Brain pericyte (primary cell): Measurements from ENCODE around the gene ANAPC7.
"Not testable (repeated sequence)": the region's sequence is repeated elsewhere in the genome, so short reads cannot be mapped to it uniquely, and the experiment has no call there.

ENCODE experiments used
- DNase-seq: peaks from one replicate; pipeline ENCODE4 v3.0.0-alpha.2; 2012; ENCODE audit warnings: low read depth, low spot score

The ANAPC7 gene

GRCh38 chr12:110378131-110378790 lies 25.2 kb downstream of the ANAPC7 start:
- DNase-seq, result not testable (repeated sequence)

- DNase-seq, result no peak
Measured at GRCh38 chr12:110373962-110374611, 29.4 kb downstream of the ANAPC7 start.

- no peak for DNase-seq
Measured at GRCh38 chr12:110373425-110373824, 30.1 kb downstream of the ANAPC7 start.

- DNase-seq, result no peak
Measured at GRCh38 chr12:110373025-110373424, 30.5 kb downstream of the ANAPC7 start.

- DNase-seq, result no peak
Measured at GRCh38 chr12:110372056-110372425, 31.5 kb downstream of the ANAPC7 start.

- no peak for DNase-seq
Measured at GRCh38 chr12:110371408-110372055, 32.0 kb downstream of the ANAPC7 start.

GRCh38 chr12:110370732-110371231 lies 32.7 kb downstream of the ANAPC7 start:
- DNase-seq, result no peak

- DNase-seq, result no peak
Measured at GRCh38 chr12:110369992-110370391, 33.5 kb downstream of the ANAPC7 start.

GRCh38 chr12:110367181-110367864 lies 36.2 kb downstream of the ANAPC7 start:
- DNase-seq, result no peak

- DNase-seq, result no peak
Measured at GRCh38 chr12:110366321-110367142, 37.0 kb downstream of the ANAPC7 start.

- DNase-seq, result no peak
Measured at GRCh38 chr12:110365489-110366320, 37.8 kb downstream of the ANAPC7 start.

- DNase-seq, result no peak
Measured at GRCh38 chr12:110361216-110361615, 42.3 kb downstream of the ANAPC7 start.

- not testable (repeated sequence) for DNase-seq
Measured at GRCh38 chr12:110358384-110359097, 45.0 kb downstream of the ANAPC7 start.

- DNase-seq, result no peak
Measured at GRCh38 chr12:110355073-110355472, 48.4 kb downstream of the ANAPC7 start.

- no peak for DNase-seq
Measured at GRCh38 chr12:110354172-110354780, 49.2 kb downstream of the ANAPC7 start.

- DNase-seq, result no peak
Measured at GRCh38 chr12:110353211-110353965, 50.1 kb downstream of the ANAPC7 start.

- DNase-seq, result no peak
Measured at GRCh38 chr12:110352401-110352800, 51.1 kb downstream of the ANAPC7 start.

- no peak for DNase-seq
Measured at GRCh38 chr12:110351119-110351518, 52.4 kb downstream of the ANAPC7 start.
